ENCODE results near the gene SMR3A. TPM values are rescaled to one million over a fixed set of nuclear protein-coding genes. Genes with fewer than 3 reads are reported as not detected.

SMR3A gene
- total RNA-seq, 4 donors from 2014 or later, result not detected

- no peak for DNase-seq
- intact Hi-C loops (cut with DNase I; ENCODE audit: low total_unique reads), result no loop called here
Measured at GRCh38 chr4:70382691-70383181, 22.2 kb downstream of the SMR3A start, which contains the start of gene SMR3B. Gene SMR3B (plus strand): TSS chr4:70383131. CDS start chr4:70384511, 1,380 bp downstream.

DNA sequence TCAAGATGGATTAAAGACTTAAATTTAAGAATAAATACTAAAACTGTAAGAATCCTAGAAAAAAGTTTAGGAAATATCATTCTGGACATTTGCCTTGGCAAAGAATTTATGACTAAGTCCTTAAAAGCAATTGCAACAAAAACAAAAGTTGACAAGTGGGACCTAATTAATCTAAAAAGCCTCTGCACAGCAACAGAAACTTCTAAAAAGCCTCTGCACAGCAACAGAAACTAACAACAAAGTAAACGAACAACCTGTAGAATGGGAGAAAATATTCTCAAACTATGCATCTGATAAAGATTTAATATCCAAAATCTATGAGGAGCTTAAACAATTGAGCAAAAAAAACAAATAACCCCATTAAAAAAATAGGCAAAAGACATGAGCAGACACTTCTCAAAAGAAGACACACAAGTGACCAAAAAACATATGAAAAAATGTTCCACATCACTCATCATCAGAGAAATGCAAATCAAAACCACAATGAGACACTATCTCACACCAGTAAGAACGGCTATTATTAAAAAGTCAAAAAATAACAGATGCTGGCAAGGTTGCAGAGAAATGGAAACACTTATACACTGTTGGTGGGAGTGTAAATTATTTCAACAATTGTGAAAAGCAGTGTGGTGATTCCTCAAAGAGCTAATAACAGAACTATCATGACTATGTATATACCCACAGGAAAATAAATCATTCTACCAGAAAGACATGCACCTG is 31.7 kb downstream of the SMR3A start:
- Histone ChIP-seq H3K4me1 (no peaks in the 10 kb centered on the region), H3K4me3 (no peak overlapping the region), H3K9me3 (no peaks in the 10 kb centered on the region), H3K36me3 (no peaks in the 10 kb centered on the region), H3K27ac (no peak overlapping the region), H3K27me3 (no peaks in the 10 kb centered on the region)
- intact Hi-C loops (cut with DNase I; ENCODE audit: low total_unique reads), result no loop called here
- DNase-seq, result no peak
- TF ChIP-seq, protein P1, sequence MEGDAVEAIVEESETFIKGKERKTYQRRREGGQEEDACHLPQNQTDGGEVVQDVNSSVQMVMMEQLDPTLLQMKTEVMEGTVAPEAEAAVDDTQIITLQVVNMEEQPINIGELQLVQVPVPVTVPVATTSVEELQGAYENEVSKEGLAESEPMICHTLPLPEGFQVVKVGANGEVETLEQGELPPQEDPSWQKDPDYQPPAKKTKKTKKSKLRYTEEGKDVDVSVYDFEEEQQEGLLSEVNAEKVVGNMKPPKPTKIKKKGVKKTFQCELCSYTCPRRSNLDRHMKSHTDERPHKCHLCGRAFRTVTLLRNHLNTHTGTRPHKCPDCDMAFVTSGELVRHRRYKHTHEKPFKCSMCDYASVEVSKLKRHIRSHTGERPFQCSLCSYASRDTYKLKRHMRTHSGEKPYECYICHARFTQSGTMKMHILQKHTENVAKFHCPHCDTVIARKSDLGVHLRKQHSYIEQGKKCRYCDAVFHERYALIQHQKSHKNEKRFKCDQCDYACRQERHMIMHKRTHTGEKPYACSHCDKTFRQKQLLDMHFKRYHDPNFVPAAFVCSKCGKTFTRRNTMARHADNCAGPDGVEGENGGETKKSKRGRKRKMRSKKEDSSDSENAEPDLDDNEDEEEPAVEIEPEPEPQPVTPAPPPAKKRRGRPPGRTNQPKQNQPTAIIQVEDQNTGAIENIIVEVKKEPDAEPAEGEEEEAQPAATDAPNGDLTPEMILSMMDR (IDR thresholded peaks at IDR 0.05), result no peak
- TF ChIP-seq POLR2A (IDR thresholded peaks at IDR 0.05), result no peak

More at GRCh38 chr4:70382691-70383181, 22.2 kb downstream of the SMR3A start, which contains the start of gene SMR3B:
- Histone ChIP-seq H3K27ac (no peak within 1 kb of the TSS), H3K27me3 (no peaks in the 10 kb centered on the region), H3K9me3 (no peaks in the 10 kb centered on the region), H3K4me3 (no peak within 1 kb of the TSS), H3K36me3 (no peaks in the 10 kb centered on the region), H3K4me1 (no peaks in the 10 kb centered on the region)
- TF ChIP-seq, protein P1 (IDR thresholded peaks at IDR 0.05), result no peak
- TF ChIP-seq POLR2A (IDR thresholded peaks at IDR 0.05), result no peak

- no peaks in the 10 kb centered on the region for H3K9me3 ChIP-seq
- intact Hi-C loops (cut with DNase I; ENCODE audit: low total_unique reads), result no loop called here
- H3K27me3 ChIP-seq, result no peaks in the 10 kb centered on the region
- H3K4me1 ChIP-seq, result no peaks in the 10 kb centered on the region
- no peak within 1 kb of the TSS for H3K27ac ChIP-seq
- TF ChIP-seq, protein P1 (IDR thresholded peaks at IDR 0.05), result no peak
- TF ChIP-seq POLR2A (IDR thresholded peaks at IDR 0.05), result no peak
- no peaks in the 10 kb centered on the region for H3K36me3 ChIP-seq
- no peak for DNase-seq
- no peak within 1 kb of the TSS for H3K4me3 ChIP-seq
Measured at GRCh38 chr4:70397580-70397979, 37.0 kb downstream of the SMR3A start, which contains the start of gene OPRPN. Gene OPRPN (plus strand): TSS chr4:70397940. CDS start chr4:70399286, 1,346 bp downstream.

DNA sequence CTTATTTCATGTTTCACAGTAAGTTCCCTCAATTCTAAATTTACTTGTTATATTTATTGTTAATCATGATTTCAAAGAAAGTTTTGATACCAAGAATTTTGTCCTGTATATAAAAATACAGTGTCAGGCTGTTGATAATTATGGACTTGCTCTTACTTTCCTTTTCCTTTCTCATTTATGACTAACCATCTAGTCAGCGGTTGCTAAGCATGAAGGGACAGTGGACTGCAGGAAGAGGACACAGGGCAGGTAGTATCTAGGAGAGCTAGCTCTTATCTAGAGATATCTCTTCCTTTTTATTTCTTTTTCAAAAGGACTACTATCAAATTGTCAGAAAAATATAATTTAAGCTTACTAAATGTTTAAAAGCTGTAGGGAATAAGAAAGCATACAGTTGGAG is 38.8 kb downstream of the SMR3A start:
- no peaks in the 10 kb centered on the region for H3K9me3 ChIP-seq
- no peak for DNase-seq
- H3K4me1 ChIP-seq, result no peaks in the 10 kb centered on the region
- H3K27me3 ChIP-seq, result no peaks in the 10 kb centered on the region
- no peak for TF ChIP-seq POLR2A (IDR thresholded peaks at IDR 0.05)
- TF ChIP-seq, protein P1 (IDR thresholded peaks at IDR 0.05), result no peak
- H3K27ac ChIP-seq, result no peak overlapping the region
- no peak overlapping the region for H3K4me3 ChIP-seq
- H3K36me3 ChIP-seq, result no peaks in the 10 kb centered on the region
- intact Hi-C loops (cut with DNase I; ENCODE audit: low total_unique reads), result no loop called here

DNA sequence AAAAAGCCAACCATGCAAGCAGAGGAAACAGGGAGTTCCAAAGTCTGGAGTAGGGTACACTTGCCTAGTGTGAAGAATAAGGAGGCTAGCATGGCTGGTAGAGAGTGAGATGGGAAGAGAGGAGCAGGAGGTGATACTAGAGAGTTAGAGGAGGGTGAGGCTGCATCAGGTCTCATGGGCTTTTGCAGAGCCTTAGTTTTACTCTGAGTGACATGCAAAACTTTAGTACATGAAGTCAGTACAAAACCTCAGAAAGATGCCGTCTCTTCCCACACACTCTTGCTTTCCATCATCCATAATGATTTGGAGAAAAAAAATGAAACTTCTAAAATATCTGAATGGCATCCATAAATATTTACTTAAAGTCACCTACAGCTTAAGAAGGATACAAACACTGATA is 42.2 kb downstream of the SMR3A start:
- intact Hi-C loops (cut with DNase I; ENCODE audit: low total_unique reads), result no loop called here
- Histone ChIP-seq H3K27ac (no peak overlapping the region), H3K4me3 (no peak overlapping the region), H3K36me3 (no peaks in the 10 kb centered on the region), H3K4me1 (no peaks in the 10 kb centered on the region), H3K9me3 (no peaks in the 10 kb centered on the region), H3K27me3 (no peaks in the 10 kb centered on the region)
- no peak for DNase-seq
- TF ChIP-seq, protein P1 (IDR thresholded peaks at IDR 0.05), result no peak
- TF ChIP-seq POLR2A (IDR thresholded peaks at IDR 0.05), result no peak

Measured in uterus (tissue), 4 donors.